Fibroblast of villous mesenchyme (primary cell): Measurements from ENCODE around the gene MAN2B2. TPM values are rescaled to one million over a fixed set of nuclear protein-coding genes. Genes with fewer than 3 reads are reported as not detected.
A peak's percentile ranks its signal among the peaks of the same experiment; 100 is the strongest.

Experiments
- DNase-seq: peaks from one replicate; pipeline ENCODE4 v3.0.0-alpha.2; 2010; ENCODE audit warnings: low read depth
- H3K4me3 ChIP-seq: 2 replicates; pipeline ENCODE4 v1.5.1; 2011; ENCODE audit warnings: low read depth, mild to moderate bottlenecking, low read length
- total RNA-seq: library from RNA; depleted of rRNA; stranded (reverse); fragments of >200 nt; gene quantifications from 2 replicates; pipeline ENCODE4 v1.2.3, GENCODE V29; 2012
- TF ChIP-seq, protein P1 (sequence below): IDR thresholded peaks from 2 replicates; pipeline ENCODE4 v1.5.1; 2012; ENCODE audit warnings: low read depth, mild to moderate bottlenecking, low read length; ENCODE audit not compliant: insufficient read depth

Gene MAN2B2
- total RNA-seq, 1 donor: 14.2 TPM

DNA sequence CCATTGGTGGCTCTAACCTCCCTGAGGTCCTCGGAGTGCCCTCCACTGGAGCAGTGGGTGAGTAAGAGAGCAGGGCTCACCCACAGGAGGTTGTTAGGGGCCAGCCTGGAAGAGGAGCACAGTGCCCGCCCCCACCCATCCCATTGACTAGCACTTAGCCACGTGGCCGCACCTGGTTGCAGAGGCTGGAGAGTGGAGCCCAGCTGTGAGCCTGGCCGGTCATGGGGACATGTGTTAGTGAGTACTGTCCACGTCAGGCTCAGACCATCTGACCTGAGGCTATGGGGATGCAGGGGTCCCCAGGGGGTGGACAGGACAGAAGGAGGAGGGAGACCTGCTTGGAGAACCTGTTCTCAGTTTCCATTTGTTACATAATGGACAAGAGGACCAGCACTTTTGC lies 1.4 kb upstream of the MAN2B2 start:
- H3K4me3 ChIP-seq: no peak overlapping the region
- TF ChIP-seq, protein P1, sequence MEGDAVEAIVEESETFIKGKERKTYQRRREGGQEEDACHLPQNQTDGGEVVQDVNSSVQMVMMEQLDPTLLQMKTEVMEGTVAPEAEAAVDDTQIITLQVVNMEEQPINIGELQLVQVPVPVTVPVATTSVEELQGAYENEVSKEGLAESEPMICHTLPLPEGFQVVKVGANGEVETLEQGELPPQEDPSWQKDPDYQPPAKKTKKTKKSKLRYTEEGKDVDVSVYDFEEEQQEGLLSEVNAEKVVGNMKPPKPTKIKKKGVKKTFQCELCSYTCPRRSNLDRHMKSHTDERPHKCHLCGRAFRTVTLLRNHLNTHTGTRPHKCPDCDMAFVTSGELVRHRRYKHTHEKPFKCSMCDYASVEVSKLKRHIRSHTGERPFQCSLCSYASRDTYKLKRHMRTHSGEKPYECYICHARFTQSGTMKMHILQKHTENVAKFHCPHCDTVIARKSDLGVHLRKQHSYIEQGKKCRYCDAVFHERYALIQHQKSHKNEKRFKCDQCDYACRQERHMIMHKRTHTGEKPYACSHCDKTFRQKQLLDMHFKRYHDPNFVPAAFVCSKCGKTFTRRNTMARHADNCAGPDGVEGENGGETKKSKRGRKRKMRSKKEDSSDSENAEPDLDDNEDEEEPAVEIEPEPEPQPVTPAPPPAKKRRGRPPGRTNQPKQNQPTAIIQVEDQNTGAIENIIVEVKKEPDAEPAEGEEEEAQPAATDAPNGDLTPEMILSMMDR: no peak
- DNase-seq: no peak

DNA sequence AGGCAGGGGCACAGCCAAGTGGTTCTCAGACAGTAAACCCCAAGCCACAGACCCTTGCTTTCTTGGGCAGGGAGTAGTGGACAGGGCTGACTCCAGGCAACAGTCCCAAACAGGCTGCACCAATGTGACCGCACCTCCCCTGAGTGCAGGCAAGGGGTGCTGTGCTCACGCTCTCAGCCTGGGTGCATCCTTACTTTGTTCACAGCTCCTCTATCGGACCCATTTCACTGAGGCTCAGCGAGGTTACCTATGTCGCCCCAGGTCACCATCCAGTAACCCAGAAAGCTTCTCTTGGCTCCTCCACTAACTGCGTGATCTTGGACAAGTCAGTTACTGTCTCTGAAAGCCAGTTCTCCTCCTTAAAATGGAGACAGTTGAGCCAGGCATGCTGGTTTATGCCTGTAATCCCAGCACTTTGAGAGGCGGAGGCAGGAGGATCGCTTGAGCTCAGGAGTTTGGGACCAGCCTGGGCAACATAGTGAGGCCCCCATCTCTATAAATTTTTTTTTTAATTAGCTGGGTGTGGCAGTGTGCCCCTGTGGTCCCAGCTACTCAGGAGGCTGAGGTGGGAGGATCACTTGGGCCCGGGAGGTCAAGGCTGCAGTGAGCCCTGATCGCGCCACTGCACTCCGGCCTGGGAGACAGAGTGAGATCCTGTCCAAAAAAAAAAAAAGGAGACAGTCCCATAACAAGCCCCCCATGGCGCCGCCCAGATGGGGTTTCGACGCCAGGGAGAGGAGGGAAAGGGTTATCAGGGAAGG lies 823 bp upstream of the MAN2B2 start:
- TF ChIP-seq, protein P1: no peak
- H3K4me3 ChIP-seq: peak overlapping the region; percentile 93
- DNase-seq: no peak

DNA sequence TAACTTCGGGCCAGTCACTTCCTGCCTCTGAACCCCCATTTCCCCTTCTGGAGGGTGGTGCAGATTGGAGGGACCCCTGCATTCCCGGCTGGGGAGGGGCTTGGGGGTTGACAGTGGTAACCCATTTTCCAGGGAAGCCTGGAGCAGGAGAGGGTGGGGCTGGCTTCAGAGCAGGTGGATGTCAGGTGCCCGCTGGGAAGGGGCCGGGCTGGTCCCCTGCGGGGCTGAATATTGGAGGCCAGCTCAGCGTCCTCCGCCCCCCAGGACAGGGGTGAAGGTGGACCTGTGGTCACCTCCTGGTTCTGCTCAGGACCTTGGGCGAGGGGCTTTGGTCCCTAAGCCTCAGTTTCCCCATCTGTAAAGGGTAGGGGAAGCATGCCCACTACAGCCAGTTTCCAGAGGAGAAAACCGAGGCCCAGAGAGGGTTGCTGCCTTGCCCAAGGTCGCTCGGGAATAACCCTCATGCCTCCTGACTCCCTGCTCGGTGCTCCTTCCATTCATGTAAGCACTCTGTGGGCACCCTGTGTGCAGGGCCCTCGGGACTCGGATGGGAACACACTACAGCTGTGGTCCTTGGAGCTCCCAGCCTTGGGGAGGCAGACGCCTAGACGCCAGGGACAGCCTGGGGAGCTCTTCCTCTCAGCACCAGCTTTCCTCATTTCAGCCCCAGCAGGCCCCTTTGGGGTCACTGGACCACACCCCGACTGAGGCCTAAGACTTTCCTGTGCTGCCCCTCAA lies 683 bp downstream of the MAN2B2 start:
- no peak for DNase-seq
- peak overlapping the region; percentile 93 for H3K4me3 ChIP-seq
- TF ChIP-seq, protein P1: no peak

DNA sequence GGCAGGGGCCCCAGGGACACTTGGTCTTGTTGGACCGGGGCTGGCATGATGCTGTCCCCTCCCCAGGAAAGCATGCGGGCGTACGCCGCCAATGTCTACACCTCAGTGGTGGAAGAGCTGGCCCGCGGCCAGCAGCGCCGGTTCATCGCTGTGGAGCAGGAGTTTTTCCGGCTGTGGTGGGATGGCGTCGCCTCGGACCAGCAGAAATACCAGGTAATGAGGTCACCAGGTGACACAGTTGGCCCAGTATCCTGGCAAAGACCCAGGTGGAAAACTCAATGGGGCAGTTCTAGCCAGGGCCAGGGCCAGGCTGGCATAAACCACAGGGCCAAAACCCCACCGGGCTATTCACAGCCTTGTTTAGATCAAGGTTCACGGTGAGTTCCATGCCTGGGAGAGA lies 1.5 kb downstream of the MAN2B2 start:
- no peak for DNase-seq
- no peak overlapping the region for H3K4me3 ChIP-seq
- TF ChIP-seq, protein P1: no peak

DNA sequence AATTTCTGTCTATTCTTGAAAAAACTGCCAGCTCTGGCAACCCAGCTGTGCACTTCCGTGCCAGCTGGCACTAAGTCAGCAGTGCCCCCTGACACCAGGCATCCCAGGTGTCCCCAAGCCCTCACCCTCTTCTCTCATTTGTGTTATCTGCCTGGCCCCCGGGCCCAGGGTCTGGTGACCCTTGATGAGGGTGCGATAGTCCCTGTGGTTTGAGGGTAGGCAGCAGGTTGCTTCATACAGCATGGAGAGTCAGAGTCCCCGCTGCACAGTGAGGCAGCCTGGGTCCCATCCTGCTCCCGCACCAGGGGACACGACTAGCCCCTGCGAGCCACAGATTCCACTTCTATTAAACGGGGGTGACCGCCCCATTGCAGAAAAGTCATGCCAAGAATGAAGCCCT lies 1.9 kb downstream of the MAN2B2 start:
- DNase-seq: no peak
- H3K4me3 ChIP-seq: no peak overlapping the region
- TF ChIP-seq, protein P1: no peak

DNA sequence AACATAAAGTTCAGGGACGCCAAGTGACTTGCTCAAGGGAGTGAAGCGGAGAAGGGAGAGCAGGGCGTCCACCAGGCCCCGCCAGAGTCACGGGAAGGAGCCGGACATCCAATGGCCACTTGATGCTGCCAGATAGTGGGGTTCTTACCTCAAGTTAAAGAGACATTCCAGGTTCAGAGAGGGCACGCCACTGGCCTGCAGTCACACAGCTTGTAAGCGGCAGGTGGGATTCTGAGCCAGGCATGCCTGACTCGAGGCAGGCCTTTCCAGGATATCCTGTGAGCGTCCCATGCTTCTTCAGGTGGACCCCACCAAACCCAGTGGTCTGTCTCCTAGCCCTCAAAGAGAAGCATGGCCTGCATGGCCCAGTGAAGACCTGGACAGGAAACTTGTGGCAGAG lies 2.4 kb downstream of the MAN2B2 start:
- DNase-seq: no peak
- H3K4me3 ChIP-seq: no peak overlapping the region
- TF ChIP-seq, protein P1: no peak
